ENCODE measurements around the gene DTX3L. TPM values are rescaled to one million over a fixed set of nuclear protein-coding genes. Genes with fewer than 3 reads are reported as not detected.

DTX3L gene
- total RNA-seq, 1 experiment from 2014 or later, result 11.1 TPM

DNA sequence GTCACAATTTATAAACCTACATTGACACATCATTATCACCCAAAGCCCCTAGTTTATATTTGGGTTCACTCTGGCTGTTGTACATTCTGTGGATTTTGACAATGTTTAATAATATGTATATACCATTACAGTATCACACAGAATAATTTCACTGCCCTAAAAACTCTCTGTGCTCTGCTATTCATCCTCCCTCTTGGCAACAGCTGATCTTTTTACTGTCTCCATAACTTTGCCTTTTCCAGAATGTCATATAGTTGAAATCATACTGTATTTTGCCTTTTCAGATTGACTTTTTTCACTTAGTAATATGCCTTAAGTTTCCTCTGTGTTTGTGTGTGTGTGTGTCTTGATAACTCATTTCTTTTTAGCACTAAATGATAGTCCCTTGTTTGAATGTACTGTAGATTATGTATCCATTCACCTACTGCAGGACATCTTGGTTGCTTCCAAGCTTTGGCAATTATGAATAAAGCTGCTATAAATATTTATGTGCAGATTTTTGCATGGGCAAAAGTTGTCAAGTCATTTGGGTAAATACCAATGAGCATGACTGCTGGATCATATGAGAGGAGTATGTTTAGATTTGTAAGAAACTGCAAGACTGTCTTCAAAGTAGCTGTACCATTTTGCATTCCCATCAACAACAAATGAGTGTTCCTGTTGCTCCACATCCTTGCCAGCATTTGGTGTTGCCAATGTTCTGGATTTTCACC lies 22.8 kb downstream of the DTX3L start:
- Histone ChIP-seq H3K9me3 (ENCODE audit: low read length) (peaks cover 9% of the 10 kb centered on the region), H3K27ac (ENCODE audit: low read length) (no peak overlapping the region), H3K27me3 (ENCODE audit: low read length) (no peaks in the 10 kb centered on the region), H3K9me2 (replicated peaks; ENCODE audit: low read length) (no peaks in the 10 kb centered on the region), H3K9ac (ENCODE audit: low read length) (no peak overlapping the region), H3K4me2 (ENCODE audit: low read length) (no peak overlapping the region), H3K4me3 (ENCODE audit: low read length) (no peak overlapping the region), H3K79me2 (ENCODE audit: low read length) (no peaks in the 10 kb centered on the region), H3K36me3 (ENCODE audit: low read depth, low read length) (no peaks in the 10 kb centered on the region), H4K20me1 (ENCODE audit: low read length) (no peaks in the 10 kb centered on the region), H3K4me1 (ENCODE audit: insufficient read depth, low read length) (no peaks in the 10 kb centered on the region), H3F3A (ENCODE audit: low read length, unreplicated experiment) (no peaks in the 10 kb centered on the region), H2AFZ (ENCODE audit: low read length) (no peak overlapping the region)
- ATAC-seq (no peak), DNase-seq (no peak)
- ChIA-PET POLR2A (ENCODE audit: unreplicated experiment) (no interaction called here), CTCF (no interaction called here)
- intact Hi-C loops (cut with micrococcal nuclease), result no loop called here
- BruUV-seq (replicated peaks), result no TSS peak
- TF ChIP-seq, protein P1, sequence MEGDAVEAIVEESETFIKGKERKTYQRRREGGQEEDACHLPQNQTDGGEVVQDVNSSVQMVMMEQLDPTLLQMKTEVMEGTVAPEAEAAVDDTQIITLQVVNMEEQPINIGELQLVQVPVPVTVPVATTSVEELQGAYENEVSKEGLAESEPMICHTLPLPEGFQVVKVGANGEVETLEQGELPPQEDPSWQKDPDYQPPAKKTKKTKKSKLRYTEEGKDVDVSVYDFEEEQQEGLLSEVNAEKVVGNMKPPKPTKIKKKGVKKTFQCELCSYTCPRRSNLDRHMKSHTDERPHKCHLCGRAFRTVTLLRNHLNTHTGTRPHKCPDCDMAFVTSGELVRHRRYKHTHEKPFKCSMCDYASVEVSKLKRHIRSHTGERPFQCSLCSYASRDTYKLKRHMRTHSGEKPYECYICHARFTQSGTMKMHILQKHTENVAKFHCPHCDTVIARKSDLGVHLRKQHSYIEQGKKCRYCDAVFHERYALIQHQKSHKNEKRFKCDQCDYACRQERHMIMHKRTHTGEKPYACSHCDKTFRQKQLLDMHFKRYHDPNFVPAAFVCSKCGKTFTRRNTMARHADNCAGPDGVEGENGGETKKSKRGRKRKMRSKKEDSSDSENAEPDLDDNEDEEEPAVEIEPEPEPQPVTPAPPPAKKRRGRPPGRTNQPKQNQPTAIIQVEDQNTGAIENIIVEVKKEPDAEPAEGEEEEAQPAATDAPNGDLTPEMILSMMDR (conservative IDR thresholded peaks at IDR 0.05; ENCODE audit: low read depth, low read length), result no peak
- no peak for TF ChIP-seq EZH2phosphoT487 (IDR thresholded peaks at IDR 0.05; ENCODE audit: borderline replicate concordance, low read length)
- TF ChIP-seq EZH2 (IDR thresholded peaks at IDR 0.05; ENCODE audit: low read length, unreplicated experiment), result no peak

DNA sequence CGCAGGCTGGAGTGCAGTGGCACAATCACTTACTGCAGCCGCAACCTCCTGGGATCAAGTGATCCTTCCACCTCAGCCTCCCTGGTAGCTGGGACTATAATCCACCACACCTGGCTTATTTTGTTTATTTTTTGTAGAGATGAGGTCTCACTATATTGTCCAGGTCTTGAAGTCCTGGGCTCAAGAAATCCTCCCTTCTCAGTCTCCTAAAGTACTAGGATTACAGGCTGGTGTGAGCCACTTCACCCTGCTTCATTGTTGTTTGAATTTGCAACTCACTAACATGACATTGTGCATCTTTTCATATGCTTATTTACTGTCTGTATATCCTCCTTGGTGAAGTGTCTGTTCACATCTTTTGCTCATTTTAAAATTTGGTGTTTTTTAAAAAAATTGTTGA lies 23.4 kb downstream of the DTX3L start:
- H3K9me3 ChIP-seq (ENCODE audit: low read length), result peaks cover 2% of the 10 kb centered on the region; the same call in 1 of the 2 replicates
- H3K27ac ChIP-seq (ENCODE audit: low read length), result no peak overlapping the region
- H2AFZ ChIP-seq (ENCODE audit: low read length), result no peak overlapping the region
- ATAC-seq (no peak), DNase-seq (no peak)
- H3K4me1 ChIP-seq (ENCODE audit: insufficient read depth, low read length), result no peaks in the 10 kb centered on the region
- H4K20me1 ChIP-seq (ENCODE audit: low read length), result no peaks in the 10 kb centered on the region
- H3K4me2 ChIP-seq (ENCODE audit: low read length), result no peak overlapping the region
- ChIA-PET POLR2A (ENCODE audit: unreplicated experiment) (no interaction called here), CTCF (no interaction called here)
- no peaks in the 10 kb centered on the region for H3F3A ChIP-seq (ENCODE audit: low read length, unreplicated experiment)
- intact Hi-C loops (cut with micrococcal nuclease), result no loop called here
- no peaks in the 10 kb centered on the region for H3K9me2 ChIP-seq (replicated peaks; ENCODE audit: low read length)
- no peaks in the 10 kb centered on the region for H3K27me3 ChIP-seq (ENCODE audit: low read length)
- no TSS peak for BruUV-seq (replicated peaks)
- no peak overlapping the region for H3K9ac ChIP-seq (ENCODE audit: low read length)
- no peaks in the 10 kb centered on the region for H3K36me3 ChIP-seq (ENCODE audit: low read depth, low read length)
- H3K4me3 ChIP-seq (ENCODE audit: low read length), result no peak overlapping the region
- TF ChIP-seq, protein P1 (conservative IDR thresholded peaks at IDR 0.05; ENCODE audit: low read depth, low read length), result no peak
- TF ChIP-seq EZH2 (IDR thresholded peaks at IDR 0.05; ENCODE audit: low read length, unreplicated experiment) (no peak), EZH2phosphoT487 (IDR thresholded peaks at IDR 0.05; ENCODE audit: borderline replicate concordance, low read length) (no peak)
- H3K79me2 ChIP-seq (ENCODE audit: low read length), result no peaks in the 10 kb centered on the region

DNA sequence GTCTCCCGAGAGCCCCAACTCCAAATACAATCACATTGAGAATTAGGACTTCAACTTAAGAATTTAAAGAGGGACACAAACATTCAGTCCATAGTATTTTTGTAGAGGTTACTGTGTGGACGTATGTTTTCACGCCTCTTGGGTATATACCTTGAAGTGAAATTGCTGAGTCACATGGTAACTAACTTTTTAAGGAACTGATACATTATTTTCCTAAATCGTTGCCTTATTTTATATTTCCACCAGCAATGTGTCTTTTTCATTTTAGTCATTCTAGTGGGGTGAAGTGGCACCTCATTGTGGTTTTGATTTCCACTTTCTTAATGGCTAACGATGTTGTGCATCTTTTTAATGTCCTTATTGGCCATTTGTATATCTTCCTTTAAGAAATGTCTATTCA lies 25.2 kb downstream of the DTX3L start:
- no peak for TF ChIP-seq EZH2phosphoT487 (IDR thresholded peaks at IDR 0.05; ENCODE audit: borderline replicate concordance, low read length)
- no peak for TF ChIP-seq EZH2 (IDR thresholded peaks at IDR 0.05; ENCODE audit: low read length, unreplicated experiment)
- TF ChIP-seq, protein P1 (conservative IDR thresholded peaks at IDR 0.05; ENCODE audit: low read depth, low read length), result no peak
- ChIA-PET CTCF (no interaction called here), POLR2A (ENCODE audit: unreplicated experiment) (no interaction called here)
- ATAC-seq (no peak), DNase-seq (no peak)
- no peaks in the 10 kb centered on the region for H3F3A ChIP-seq (ENCODE audit: low read length, unreplicated experiment)
- no peak overlapping the region for H3K4me2 ChIP-seq (ENCODE audit: low read length)
- no peak overlapping the region for H3K27ac ChIP-seq (ENCODE audit: low read length)
- no peaks in the 10 kb centered on the region for H3K9me2 ChIP-seq (replicated peaks; ENCODE audit: low read length)
- no peak overlapping the region for H2AFZ ChIP-seq (ENCODE audit: low read length)
- intact Hi-C loops (cut with micrococcal nuclease), result no loop called here
- no TSS peak for BruUV-seq (replicated peaks)
- H3K4me3 ChIP-seq (ENCODE audit: low read length), result no peak overlapping the region
- no peaks in the 10 kb centered on the region for H4K20me1 ChIP-seq (ENCODE audit: low read length)
- no peak overlapping the region for H3K9ac ChIP-seq (ENCODE audit: low read length)
- H3K9me3 ChIP-seq (ENCODE audit: low read length), result no peaks in the 10 kb centered on the region
- H3K79me2 ChIP-seq (ENCODE audit: low read length), result no peaks in the 10 kb centered on the region
- H3K27me3 ChIP-seq (ENCODE audit: low read length), result no peaks in the 10 kb centered on the region
- H3K36me3 ChIP-seq (ENCODE audit: low read depth, low read length), result no peaks in the 10 kb centered on the region
- no peaks in the 10 kb centered on the region for H3K4me1 ChIP-seq (ENCODE audit: insufficient read depth, low read length)

All from PC-3 (cell line).